ENCODE results near the gene PADI3.

The PADI3 gene

GRCh38 chr1:17244821-17245740 lies 3.8 kb upstream of the PADI3 start:
- DNase-seq, result no peak

- no peak for DNase-seq
These were observed 3.0 kb upstream of the PADI3 start for GRCh38 chr1:17245816-17246325.

GRCh38 chr1:17246971-17247370 lies 1.9 kb upstream of the PADI3 start:
- DNase-seq, result no peak

- DNase-seq, result no peak
These were observed 1.7 kb downstream of the PADI3 start for GRCh38 chr1:17250601-17251000.

- no peak for DNase-seq
These were observed 2.3 kb downstream of the PADI3 start for GRCh38 chr1:17251246-17251645.

GRCh38 chr1:17251701-17252376 lies 2.9 kb downstream of the PADI3 start:
- DNase-seq, result no peak

GRCh38 chr1:17255336-17255735 lies 6.4 kb downstream of the PADI3 start:
- no peak for DNase-seq

GRCh38 chr1:17258116-17258757 lies 9.3 kb downstream of the PADI3 start:
- DNase-seq, result no peak

GRCh38 chr1:17258758-17259130 lies 9.8 kb downstream of the PADI3 start:
- no peak for DNase-seq

GRCh38 chr1:17259233-17259873 lies 10.5 kb downstream of the PADI3 start:
- no peak for DNase-seq

- no peak for DNase-seq
These were observed 11.4 kb downstream of the PADI3 start for GRCh38 chr1:17260264-17260663.

- no peak for DNase-seq
These were observed 11.8 kb downstream of the PADI3 start for GRCh38 chr1:17260738-17261137.

- no peak for DNase-seq
These were observed 15.0 kb downstream of the PADI3 start for GRCh38 chr1:17263936-17264335.

- no peak for DNase-seq
These were observed 15.6 kb downstream of the PADI3 start for GRCh38 chr1:17264470-17264869.

- no peak for DNase-seq
These were observed 16.3 kb downstream of the PADI3 start for GRCh38 chr1:17265162-17265561.

- DNase-seq, result no peak
These were observed 17.1 kb downstream of the PADI3 start for GRCh38 chr1:17265950-17266349.

GRCh38 chr1:17270891-17271765 lies 22.2 kb downstream of the PADI3 start:
- no peak for DNase-seq

GRCh38 chr1:17272066-17272465 lies 23.2 kb downstream of the PADI3 start:
- DNase-seq, result no peak

- DNase-seq, result no peak
These were observed 23.7 kb downstream of the PADI3 start for GRCh38 chr1:17272646-17273045.

GRCh38 chr1:17273096-17273495 lies 24.2 kb downstream of the PADI3 start:
- DNase-seq, result no peak

- no peak for DNase-seq
These were observed 25.6 kb downstream of the PADI3 start for GRCh38 chr1:17274186-17275170.
